GM20431 (cell line): Measurements from ENCODE around the gene COQ4.

Experiments
- in situ Hi-C: fragments of 300-500 bp; cut with MseI, MboI; formaldehyde crosslinking; loops from one replicate; pipeline ENCODE4 v1.15.0; 2020; ENCODE audit warnings: low sequenced_read_pairs; ENCODE audit not compliant: unreplicated experiment

The COQ4 gene

DNA sequence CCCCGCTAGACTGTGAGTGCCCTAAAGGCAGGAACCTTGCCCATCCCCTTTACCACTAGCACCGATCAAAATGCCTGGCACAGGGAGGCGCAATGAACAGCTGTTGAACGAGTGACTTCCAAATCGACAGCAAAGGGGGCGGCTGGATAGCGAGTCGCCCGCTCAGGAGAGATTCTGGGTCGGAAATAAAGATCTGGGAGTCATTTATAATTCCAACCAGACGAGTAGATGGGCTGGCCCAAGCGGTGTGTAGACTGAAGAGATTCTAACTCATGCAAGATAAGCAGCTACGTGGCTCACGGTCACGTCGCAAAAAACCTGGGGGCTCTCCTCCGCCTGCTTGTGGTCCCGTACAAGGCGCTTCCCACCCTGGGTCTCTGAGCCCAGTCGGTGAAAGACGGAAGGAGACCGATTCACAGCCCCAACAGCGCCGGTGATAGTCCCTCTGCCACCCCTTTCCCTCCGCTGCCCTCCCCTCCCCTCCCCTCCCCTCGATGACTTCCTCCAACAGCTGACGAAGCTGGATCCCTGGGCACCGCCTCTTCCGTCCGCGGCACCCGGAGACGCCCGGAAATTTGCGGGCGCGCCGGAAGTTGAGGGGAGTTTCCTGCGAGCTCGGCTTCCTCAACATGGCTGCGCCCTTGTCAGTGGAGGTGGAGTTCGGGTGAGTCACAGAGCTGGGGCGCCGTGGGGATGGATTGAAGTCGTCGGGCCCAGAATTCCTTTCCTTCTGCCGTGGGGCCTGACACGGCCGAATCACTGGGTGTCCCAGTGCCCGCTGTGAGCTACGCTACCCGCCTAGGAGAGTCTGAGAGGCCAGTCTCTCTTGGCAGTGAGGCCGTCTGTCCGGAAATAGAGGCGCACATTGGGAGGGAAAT is 48.4 kb downstream of the COQ4 start, which contains the start of gene URM1:
TSS of gene URM1 (plus strand) at position 623 of the 878 bp plus-strand sequence. CDS start at position 630, 7 bp downstream.
- in situ Hi-C loops = no loop called here

- in situ Hi-C loops = no loop called here
Observed at GRCh38 chr9:128371630-128372117, 49.0 kb downstream of the COQ4 start.

- in situ Hi-C loops = no loop called here
Observed at GRCh38 chr9:128372188-128372641, 49.6 kb downstream of the COQ4 start.

DNA sequence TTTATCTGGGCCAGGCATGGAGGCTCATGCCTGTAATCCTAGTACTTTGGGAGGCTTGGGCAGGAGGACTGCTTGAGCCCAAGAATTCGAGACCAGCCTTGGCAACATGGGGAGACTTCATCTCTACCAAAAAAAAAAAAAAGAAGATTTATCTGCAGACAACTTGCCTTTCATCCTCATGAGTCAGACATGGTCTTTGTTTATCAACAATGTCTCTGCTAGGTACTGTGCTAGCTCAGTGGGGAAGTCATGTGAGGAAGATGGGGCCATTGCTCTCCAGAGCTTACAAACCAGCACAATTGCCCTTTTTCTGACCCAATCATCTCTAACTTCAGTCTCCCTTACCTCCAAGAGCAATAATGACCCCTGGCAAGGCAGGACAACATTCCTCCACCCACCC is 50.1 kb downstream of the COQ4 start:
- in situ Hi-C loops = no loop called here

- in situ Hi-C loops = no loop called here
Observed at GRCh38 chr9:128374221-128374675, 51.6 kb downstream of the COQ4 start.

DNA sequence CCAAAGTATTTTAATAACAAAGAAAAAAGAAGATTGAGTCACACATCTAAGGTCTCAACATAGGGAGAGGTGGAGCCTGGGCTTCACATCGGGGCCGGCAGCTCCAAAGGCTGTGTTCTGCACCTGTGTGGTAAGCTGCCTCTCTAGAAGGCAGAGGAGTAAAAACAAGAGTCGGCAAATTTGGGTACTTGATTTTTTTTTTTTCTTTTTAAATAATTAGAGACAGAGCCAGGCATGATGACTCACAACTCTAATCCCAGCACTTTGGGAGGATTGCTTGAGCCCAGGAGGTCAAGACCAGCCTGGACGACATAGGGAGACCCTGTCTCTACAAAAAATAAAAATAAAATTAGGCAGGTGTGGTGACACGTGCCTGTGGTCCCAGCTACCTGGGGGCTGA is 53.2 kb downstream of the COQ4 start:
- in situ Hi-C loops = no loop called here

- in situ Hi-C loops = no loop called here
Observed at GRCh38 chr9:128382261-128382660, 59.6 kb downstream of the COQ4 start.

DNA sequence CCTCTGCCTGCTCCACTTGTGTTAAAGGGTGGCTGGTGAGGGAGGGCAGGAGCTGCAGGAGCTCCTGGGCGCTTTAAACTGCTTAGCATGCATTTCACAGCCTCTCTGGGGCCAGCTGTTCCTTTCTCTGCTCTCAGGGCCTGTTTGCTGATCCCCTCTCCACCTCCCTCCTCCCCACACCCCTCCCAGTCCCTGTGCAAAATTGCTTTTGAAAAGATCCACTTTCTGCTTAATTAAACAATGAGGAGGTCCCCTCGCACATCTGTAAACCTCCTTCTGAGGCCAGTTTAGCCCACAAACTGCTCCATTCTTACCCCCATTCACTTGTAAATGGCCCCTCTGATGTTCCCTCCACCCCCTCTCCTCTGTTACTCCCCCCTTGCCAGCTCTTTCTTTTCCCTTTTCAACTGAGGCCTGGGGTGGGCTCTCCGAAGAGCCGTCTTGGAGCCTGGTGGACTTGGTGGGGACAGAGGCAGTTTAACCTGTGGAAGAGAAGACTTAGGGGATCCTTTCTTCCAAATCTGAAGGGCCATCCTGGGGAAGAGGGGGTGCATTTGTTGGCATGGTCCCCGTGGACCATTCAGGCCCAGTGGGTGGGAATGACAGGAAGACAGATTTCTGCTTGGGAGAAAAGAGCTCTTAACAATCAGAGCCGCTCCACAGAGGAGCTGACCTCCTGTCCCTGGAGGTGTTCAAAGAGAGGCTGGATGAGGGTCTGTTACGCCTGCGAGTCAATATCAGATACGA is 60.5 kb downstream of the COQ4 start:
- in situ Hi-C loops = no loop called here
